Nucleus accumbens (tissue), 56 donors: Measurements from ENCODE around the gene TPD52L1.
"Not testable (repeated sequence)": the region's sequence is repeated elsewhere in the genome, so short reads cannot be mapped to it uniquely, and the experiment has no call there.

Experiments
- DNase-seq, 56 donors: peaks; one replicate each; lab custom pipeline; 2025; lab: John Stamatoyannopoulos, UW

Gene TPD52L1

GRCh38 chr6:125264476-125264875 lies 110.9 kb downstream of the TPD52L1 start:
- DNase-seq = no peak

GRCh38 chr6:125267806-125268523 lies 114.4 kb downstream of the TPD52L1 start:
- DNase-seq = no peak

GRCh38 chr6:125268765-125269164 lies 115.2 kb downstream of the TPD52L1 start:
- DNase-seq = no peak

- DNase-seq = no peak
Measured at GRCh38 chr6:125269328-125269985, 115.9 kb downstream of the TPD52L1 start.

GRCh38 chr6:125270380-125270779 lies 116.8 kb downstream of the TPD52L1 start:
- DNase-seq = no peak

GRCh38 chr6:125271486-125272159 lies 118.0 kb downstream of the TPD52L1 start:
- DNase-seq = no peak

GRCh38 chr6:125273251-125273650 lies 119.7 kb downstream of the TPD52L1 start:
- no peak for DNase-seq

GRCh38 chr6:125273965-125274364 lies 120.4 kb downstream of the TPD52L1 start:
- DNase-seq = peak in 2 of 56 donors; percentile 13 to 22

- no peak for DNase-seq
Measured at GRCh38 chr6:125274935-125275334, 121.4 kb downstream of the TPD52L1 start.

- DNase-seq = no peak
Measured at GRCh38 chr6:125275779-125276178, 122.2 kb downstream of the TPD52L1 start.

- DNase-seq = no peak
Measured at GRCh38 chr6:125277838-125278237, 124.3 kb downstream of the TPD52L1 start.

- no peak for DNase-seq
Measured at GRCh38 chr6:125279961-125280360, 126.4 kb downstream of the TPD52L1 start.

- not testable (repeated sequence) for DNase-seq
Measured at GRCh38 chr6:125280370-125281035, 126.9 kb downstream of the TPD52L1 start.

- not testable (repeated sequence) for DNase-seq
Measured at GRCh38 chr6:125282470-125282869, 128.9 kb downstream of the TPD52L1 start.

- DNase-seq = no peak
Measured at GRCh38 chr6:125285353-125285752, 131.8 kb downstream of the TPD52L1 start.

- DNase-seq = no peak
Measured at GRCh38 chr6:125285936-125286335, 132.4 kb downstream of the TPD52L1 start.

GRCh38 chr6:125287718-125288117 lies 134.1 kb downstream of the TPD52L1 start:
- DNase-seq = no peak

GRCh38 chr6:125293587-125293986 lies 140.0 kb downstream of the TPD52L1 start:
- DNase-seq = no peak

GRCh38 chr6:125294036-125294435 lies 140.5 kb downstream of the TPD52L1 start:
- DNase-seq = no peak

- peak in 1 of 56 donors; percentile 8 for DNase-seq
Measured at GRCh38 chr6:125294925-125295324, 141.4 kb downstream of the TPD52L1 start.

- DNase-seq = no peak
Measured at GRCh38 chr6:125296471-125296870, 142.9 kb downstream of the TPD52L1 start.
